ENCODE measurements around the gene EGFR.

EGFR gene

GRCh38 chr7:55130395-55131141, 111.8 kb downstream of the EGFR start:
- DNase-seq: no peak

- DNase-seq: no peak
Observed at GRCh38 chr7:55131142-55131929, 112.5 kb downstream of the EGFR start.

DNA sequence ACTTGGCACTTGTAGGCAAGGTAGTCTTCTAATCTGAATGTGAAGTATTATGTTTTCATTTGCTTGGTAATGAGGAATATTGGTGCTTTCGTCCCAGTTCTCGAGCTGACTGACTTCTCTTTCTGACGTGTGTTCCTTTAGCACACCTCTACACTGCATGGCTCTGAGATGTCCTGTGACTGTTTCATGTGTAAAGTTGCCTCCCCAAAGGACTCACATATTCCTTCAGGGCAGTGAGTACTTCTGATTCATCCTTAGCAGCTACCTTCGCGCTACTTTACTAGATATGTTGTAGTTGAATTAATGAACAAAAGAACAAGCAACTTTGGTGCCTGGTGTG, 113.7 kb downstream of the EGFR start:
- DNase-seq: no peak

GRCh38 chr7:55132890-55133551, 114.2 kb downstream of the EGFR start:
- DNase-seq: no peak

DNA sequence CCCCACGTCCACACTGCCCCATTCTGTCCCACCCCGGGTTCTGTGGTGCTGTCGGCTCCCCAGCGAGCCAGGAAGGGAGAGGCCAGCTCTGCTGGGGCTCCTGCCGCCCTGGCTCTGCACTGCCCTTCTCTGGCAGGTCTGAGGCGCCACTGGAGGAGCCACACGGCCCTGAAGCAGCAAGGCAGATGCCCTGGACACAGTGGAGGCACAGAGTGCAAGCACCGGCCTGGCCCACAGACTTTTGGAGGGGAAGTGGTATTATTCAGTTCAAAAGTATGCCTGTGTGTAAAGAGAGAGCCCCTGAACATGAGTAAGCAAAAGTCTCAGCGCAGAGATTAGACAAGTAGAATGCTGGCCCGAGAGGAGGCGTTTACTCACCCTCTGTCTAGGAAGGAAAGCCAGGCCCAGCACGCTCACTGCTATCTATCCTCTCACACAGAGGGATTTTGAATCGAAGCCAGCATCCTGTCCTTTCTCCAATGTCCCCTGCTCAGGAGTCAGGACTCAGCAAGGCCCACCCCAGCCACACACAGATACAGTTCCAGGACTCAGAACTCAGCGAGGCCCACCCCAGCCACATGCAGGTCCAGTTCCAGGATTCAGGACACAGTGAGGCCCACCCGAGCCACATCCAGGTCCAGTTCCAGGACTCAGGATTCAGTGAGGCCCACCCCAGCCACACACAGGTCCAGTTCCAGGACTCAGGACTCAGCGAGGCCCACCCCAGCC, 115.0 kb downstream of the EGFR start:
- no peak for DNase-seq

DNA sequence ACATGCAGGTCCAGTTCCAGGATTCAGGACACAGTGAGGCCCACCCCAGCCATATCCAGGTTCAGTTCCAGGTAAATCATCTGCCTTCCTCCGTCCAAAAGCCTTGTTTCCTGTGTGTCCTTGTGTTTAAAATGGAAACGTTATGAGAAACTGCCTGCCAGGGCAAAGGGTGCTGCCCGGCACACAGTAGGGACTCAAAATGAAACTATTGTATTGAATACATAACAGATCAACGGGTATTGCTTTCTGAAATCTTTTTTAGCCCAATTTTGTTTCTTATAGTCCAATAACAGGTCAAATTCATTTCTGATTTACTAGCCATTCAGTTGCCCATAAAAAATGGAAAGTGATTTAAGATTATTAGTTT, 115.5 kb downstream of the EGFR start:
- no peak for DNase-seq

DNA sequence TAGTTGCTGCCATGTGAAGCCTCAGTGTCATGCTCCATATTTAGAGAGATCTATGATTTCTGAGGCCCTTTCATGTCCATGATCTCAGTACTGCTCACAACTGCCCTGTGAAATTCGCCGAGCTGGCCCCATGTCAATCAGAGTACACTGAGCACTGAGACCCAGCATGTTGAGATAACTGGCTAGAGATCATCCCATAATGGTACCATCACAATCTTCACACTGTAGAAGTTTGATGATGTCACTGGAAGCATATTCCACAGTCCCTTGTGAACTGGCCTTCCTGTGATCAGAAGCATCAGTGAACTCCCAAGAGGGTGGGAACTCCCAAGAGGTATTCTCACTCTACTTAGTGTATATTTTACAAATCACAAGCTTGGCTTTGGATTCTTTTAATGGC, 116.0 kb downstream of the EGFR start:
- no peak for DNase-seq

DNA sequence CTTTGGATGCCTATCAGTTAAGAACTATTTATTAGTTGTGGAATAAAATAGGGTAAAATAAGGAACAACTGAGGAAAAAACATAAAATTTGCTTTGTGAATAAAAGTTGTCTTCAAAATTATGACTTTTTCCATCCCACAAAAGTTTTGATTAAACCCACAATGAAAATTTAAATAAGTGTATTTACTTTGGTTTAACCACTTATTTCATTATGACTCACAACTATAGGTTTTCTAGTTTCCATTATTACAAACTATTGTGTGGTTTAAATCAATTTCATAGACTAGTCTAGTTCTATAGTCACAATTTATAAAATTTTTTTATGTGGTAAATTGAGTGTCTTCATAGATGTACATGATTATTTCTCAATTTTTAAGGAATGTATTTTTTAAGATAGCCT, 116.6 kb downstream of the EGFR start:
- DNase-seq: no peak

- DNase-seq: no peak
Observed at GRCh38 chr7:55138663-55139062, 119.8 kb downstream of the EGFR start.

DNA sequence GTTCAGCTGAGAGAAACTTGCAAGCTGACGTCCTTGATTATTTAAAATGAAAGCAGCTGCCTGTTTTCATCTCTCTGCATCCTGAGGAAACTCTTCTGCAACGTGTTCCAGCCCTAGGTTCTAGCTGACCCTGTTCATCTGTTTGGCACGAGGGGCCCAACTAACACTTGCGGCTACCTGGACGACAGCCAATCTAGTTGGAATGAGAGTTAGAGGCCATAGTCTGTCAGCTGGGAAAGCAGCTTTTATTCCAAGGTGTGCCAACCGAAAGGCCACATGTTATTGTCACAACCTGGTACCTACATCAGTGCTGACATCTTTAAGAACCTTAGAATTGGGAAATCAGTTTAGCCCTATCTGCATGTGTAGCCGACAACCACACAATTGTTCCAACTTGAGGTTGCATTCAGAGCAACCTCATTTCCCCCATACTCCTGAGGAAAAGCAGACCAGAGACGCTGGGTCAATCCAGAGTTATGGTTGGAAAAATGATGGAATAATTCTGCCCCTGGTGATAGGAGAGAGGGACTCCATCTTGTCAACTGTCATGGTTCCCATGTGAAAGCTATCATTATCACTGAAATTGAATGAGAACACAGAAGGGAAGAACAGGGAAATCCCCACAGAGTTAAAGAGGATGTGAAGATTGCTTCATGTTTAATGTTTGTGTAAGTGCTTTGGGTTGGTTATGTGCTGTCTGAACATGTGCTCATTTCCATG, 121.6 kb downstream of the EGFR start:
- no peak for DNase-seq

- no peak for DNase-seq
Observed at GRCh38 chr7:55140941-55141278, 122.1 kb downstream of the EGFR start.

- no peak for DNase-seq
Observed at GRCh38 chr7:55142919-55143600, 124.2 kb downstream of the EGFR start.

- no peak for DNase-seq
Observed at GRCh38 chr7:55144333-55145317, 125.8 kb downstream of the EGFR start.

GRCh38 chr7:55145606-55146005, 126.8 kb downstream of the EGFR start:
- no peak for DNase-seq

GRCh38 chr7:55147101-55147500, 128.3 kb downstream of the EGFR start:
- DNase-seq: no peak

- no peak for DNase-seq
Observed at GRCh38 chr7:55147736-55148135, 128.9 kb downstream of the EGFR start.

DNA sequence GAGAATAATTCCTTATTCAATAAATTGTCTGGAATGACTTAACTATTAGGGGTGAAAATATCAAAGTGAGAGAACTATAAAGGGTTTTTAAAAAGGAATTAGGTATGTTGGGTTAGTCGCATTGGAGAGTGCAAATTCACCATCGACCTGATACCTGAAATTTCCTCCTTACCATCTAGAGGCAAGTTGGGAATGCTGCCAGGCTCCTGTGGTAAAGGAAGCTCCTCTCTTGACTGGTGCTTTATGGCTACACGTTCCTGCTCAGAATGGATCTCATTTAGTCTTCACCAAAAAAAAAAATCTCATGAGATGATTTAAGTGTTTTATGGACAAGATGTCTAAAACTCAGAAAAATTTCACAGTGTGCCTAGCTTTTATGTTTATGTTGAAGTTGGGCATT, 129.8 kb downstream of the EGFR start:
- no peak for DNase-seq

DNA sequence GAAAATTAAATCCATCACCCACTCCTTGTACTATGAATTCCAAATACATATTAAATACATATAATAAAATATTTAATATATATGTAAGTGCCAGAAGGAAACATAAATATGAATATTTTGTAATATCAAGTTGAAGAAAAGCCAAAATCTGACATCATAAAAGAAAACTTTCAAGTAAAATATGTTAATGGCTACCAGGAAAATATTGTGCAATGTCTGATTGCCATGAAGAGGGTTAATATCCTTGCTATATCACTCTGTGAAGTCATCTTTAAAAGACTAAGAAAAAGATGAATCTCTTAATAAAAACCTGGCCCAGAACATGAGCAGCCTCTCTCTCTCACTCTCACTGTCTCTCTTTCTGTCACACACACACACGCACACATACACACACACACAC, 130.2 kb downstream of the EGFR start:
- no peak for DNase-seq

GRCh38 chr7:55150166-55150565, 131.3 kb downstream of the EGFR start:
- no peak for DNase-seq

GRCh38 chr7:55150709-55151451, 132.1 kb downstream of the EGFR start:
- no peak for DNase-seq
